MM.1S (cell line): Measurements from ENCODE around the gene BMP10.

ENCODE experiments used
- EZH2 ChIP-seq: fragments of 300-600 bp; sonication (generic); optimal IDR thresholded peaks from 2 replicates; pipeline ENCODE3; 2017; ENCODE audit warnings: low read depth, mild to moderate bottlenecking, antibody characterized with exemption, low read length, mixed read lengths
- EZH2phosphoT487 ChIP-seq: fragments of 300-600 bp; sonication (generic); IDR thresholded peaks from 2 replicates; pipeline ENCODE4 v1.6.1; 2018; ENCODE audit warnings: antibody characterized with exemption, low read length
- TF ChIP-seq, protein P1 (sequence below): fragments of 300-600 bp; sonication (generic); IDR thresholded peaks from 2 replicates; pipeline ENCODE4 v1.5.1; 2016; ENCODE audit warnings: antibody characterized with exemption, low read length, mixed read lengths

GRCh38 chr2:68846091-68846490, 25.1 kb downstream of the BMP10 start:
- TF ChIP-seq EZH2 (no peak), EZH2phosphoT487 (no peak)
- TF ChIP-seq, protein P1, sequence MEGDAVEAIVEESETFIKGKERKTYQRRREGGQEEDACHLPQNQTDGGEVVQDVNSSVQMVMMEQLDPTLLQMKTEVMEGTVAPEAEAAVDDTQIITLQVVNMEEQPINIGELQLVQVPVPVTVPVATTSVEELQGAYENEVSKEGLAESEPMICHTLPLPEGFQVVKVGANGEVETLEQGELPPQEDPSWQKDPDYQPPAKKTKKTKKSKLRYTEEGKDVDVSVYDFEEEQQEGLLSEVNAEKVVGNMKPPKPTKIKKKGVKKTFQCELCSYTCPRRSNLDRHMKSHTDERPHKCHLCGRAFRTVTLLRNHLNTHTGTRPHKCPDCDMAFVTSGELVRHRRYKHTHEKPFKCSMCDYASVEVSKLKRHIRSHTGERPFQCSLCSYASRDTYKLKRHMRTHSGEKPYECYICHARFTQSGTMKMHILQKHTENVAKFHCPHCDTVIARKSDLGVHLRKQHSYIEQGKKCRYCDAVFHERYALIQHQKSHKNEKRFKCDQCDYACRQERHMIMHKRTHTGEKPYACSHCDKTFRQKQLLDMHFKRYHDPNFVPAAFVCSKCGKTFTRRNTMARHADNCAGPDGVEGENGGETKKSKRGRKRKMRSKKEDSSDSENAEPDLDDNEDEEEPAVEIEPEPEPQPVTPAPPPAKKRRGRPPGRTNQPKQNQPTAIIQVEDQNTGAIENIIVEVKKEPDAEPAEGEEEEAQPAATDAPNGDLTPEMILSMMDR, result no peak
